Subcutaneous adipose tissue (tissue), 4 donors: ENCODE measurements around the gene TNFRSF19. TPM values are rescaled to one million over a fixed set of nuclear protein-coding genes. Genes with fewer than 3 reads are reported as not detected.

ENCODE experiments used
- CTCF ChIP-seq: fragments of 450-650 bp; IDR thresholded peaks from one replicate; pipeline ENCODE4 v1.5.1; 2016; ENCODE audit warnings: low read depth, mild to moderate bottlenecking, control low read depth, antibody characterized with exemption, moderate library complexity
- total RNA-seq, 4 donors: library from RNA; depleted of rRNA; stranded (reverse); fragments of >200 nt; gene quantifications; one replicate each; pipeline ENCODE4 v1.1.0, GENCODE V29; 2016

The TNFRSF19 gene
- total RNA-seq, 4 donors from 2014 or later = 0.33 to 4.0 (median 1.3) TPM

GRCh38 chr13:23723471-23723870 is 153.3 kb downstream of the TNFRSF19 start:
- TF ChIP-seq CTCF = no peak

GRCh38 chr13:23724196-23724970 is 154.2 kb downstream of the TNFRSF19 start:
- no peak for TF ChIP-seq CTCF

Other genes starting within 250 kb of the TNFRSF19 start
- 10 to 100 TPM; 16.6 to 25.0 (median 19.9) TPM for gene SACS, start 136.7 kb upstream of the TNFRSF19 start, total RNA-seq